ENCODE measurements around the gene UFC1.

- TF ChIP-seq CREB5 (CRISPR knock-in tag; IDR thresholded peaks at IDR 0.05; ENCODE audit: low read depth) (no peak), OSR1 (CRISPR knock-in tag; IDR thresholded peaks at IDR 0.05) (no peak), ESRRG (CRISPR knock-in tag; IDR thresholded peaks at IDR 0.05) (no peak), BACH2 (CRISPR knock-in tag; IDR thresholded peaks at IDR 0.05; ENCODE audit: borderline replicate concordance) (no peak), SNAI2 (CRISPR knock-in tag; IDR thresholded peaks at IDR 0.05) (no peak), ZFP30 (CRISPR knock-in tag; IDR thresholded peaks at IDR 0.05) (no peak), CSDC2 (CRISPR knock-in tag; IDR thresholded peaks at IDR 0.05) (no peak)
Measured at GRCh38 chr1:161119092-161119903, 34.5 kb upstream of the UFC1 start.
